HG02870 (cell line): ENCODE results near the gene FSTL5.

ENCODE experiments used
- ATAC-seq: cut with Tn5 transposase; IDR thresholded peaks from one replicate; pipeline ENCODE4 v1.9.1; 2021; ENCODE audit warnings: mild to moderate bottlenecking, moderate library complexity; ENCODE audit not compliant: unreplicated experiment

FSTL5 gene

DNA sequence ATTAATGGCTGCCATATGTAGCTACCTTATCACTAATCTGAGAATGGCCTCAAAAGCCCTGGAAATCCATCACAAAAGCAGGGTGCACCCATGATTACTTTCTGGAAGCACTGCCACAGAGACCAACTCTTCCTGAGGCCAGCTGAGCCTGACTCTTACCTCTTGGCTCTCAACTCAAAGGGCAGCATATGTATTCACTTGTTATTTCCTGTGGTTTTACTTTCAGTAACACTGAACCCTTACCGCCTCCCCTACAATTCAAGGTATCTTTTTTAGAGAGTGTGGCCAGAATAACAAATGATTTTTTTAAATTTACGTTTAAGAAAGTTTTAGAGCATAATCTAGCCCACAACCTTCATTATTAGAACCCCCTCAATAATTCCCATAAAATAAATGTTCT, 434.9 kb downstream of the FSTL5 start:
- ATAC-seq: no peak

GRCh38 chr4:161721947-161722346, 441.9 kb downstream of the FSTL5 start:
- ATAC-seq: no peak

DNA sequence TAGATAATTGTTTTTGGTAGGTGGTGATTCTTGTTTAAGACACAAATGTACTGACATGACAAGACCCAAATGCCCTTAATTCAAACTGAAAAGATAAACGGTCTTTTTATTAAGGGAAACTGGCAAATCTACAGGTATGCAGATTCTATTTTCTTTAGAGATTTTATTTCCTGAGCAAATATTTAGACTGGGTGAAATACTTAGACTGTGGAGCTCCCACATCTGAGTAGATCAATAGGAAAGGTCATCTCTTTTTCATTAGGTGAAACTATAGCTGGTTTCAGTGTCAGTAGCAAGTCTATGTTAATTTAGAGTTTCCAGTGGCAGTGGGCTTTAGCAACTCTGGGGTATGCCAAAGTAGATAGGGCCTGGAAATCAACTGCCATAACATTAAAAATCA, 446.7 kb downstream of the FSTL5 start:
- ATAC-seq: no peak

- no peak for ATAC-seq
These were observed 448.9 kb downstream of the FSTL5 start for GRCh38 chr4:161714931-161715330.

- no peak for ATAC-seq
These were observed 449.6 kb downstream of the FSTL5 start for GRCh38 chr4:161714022-161714751.

DNA sequence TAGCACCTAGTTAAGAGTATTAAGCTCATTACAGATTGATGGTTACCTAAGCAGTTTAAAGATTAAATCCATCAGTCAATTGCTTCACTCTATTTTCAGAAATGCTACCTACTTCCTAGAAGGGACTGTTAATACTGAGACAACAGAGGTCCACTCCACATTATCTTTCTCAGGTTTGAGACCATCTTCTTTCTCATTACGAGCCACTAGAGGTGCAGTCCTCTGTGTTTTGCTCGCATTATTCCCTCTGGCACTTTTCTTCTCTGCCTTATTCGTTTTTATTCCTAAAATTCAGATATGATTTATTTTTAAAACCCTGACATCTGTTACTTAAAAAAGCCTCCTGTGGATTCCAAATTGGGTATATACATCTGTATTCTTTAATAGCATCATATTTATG, 459.1 kb downstream of the FSTL5 start:
- no peak for ATAC-seq

DNA sequence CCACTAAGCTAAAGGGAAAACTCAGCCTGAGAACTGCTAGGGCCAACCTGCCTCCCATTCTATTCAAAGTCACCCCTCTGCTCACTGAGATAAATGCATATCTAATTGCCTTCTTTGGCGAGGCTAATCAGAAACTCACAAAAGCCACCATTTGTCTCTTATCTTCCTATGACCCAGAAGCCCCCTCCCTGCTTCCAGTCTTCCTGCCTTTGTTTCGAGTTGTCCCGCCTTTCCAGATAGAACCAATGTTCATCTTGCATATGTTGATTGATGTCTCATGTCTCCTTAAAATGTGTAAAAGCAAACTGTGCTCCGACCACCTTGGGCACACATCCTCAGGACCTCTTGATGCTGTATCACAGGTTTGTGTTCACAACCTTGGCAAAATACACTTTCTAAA, 459.8 kb downstream of the FSTL5 start:
- no peak for ATAC-seq

DNA sequence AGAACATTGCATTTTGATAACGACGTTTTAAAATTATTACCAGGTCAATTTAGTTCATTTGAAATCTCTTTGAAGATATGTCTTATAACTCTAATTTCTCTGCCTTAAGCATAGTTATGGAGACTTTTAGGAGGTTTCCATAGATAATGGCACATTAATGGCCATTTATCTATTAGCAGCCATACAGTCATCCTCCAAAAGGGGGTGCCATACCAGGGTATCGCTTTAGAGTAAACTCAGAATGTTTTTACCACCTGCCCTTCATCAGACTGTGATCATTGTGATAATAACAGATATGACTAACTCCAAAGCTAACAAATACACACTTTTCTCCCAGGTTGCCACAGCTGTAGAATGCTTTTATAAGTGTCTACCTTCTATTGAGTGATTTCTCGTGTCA, 461.5 kb downstream of the FSTL5 start:
- no peak for ATAC-seq

DNA sequence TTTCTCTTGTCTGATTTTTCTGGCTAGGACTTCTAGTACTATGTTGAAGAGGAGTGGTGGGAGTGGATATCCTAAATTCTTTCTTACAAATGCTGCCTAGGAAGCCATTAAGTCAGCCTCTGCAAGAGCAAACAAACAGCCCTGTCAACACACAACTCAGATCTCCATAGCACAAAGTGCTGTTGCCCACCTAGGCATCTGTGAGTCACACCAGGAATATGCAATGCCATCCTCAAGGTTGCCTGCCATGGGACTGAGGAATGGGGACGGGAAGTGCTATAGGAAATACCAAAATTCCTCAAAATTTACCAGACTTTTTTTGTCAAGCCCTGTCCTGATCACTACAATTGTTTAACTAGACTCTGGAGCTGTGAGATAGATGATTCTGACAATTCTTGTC, 466.9 kb downstream of the FSTL5 start:
- no peak for ATAC-seq

- ATAC-seq: no peak
These were observed 483.7 kb downstream of the FSTL5 start for GRCh38 chr4:161680146-161680545.

GRCh38 chr4:161664740-161665139, 499.1 kb downstream of the FSTL5 start:
- no peak for ATAC-seq

- ATAC-seq: no peak
These were observed 500.0 kb downstream of the FSTL5 start for GRCh38 chr4:161663844-161664243.

DNA sequence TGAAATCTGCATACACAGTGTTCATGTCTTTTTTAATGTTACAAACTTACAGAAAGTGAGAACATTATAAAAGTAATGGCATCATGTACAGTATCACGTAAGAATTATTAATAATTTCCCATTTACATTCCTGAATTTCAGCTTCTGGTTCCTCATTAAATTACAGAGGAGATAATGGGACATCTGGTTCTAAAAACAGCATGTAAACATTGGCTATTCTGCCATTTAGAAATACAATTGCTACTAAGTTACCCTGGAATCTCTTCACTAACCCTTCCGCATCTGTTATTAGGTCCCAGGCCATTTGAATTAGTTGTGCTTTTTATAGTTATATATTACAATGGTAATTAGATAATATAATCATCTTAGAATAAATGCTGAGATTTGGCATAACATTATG, 505.1 kb downstream of the FSTL5 start:
- ATAC-seq: no peak

- no peak for ATAC-seq
These were observed 506.2 kb downstream of the FSTL5 start for GRCh38 chr4:161657616-161658015.

GRCh38 chr4:161656594-161656993, 507.2 kb downstream of the FSTL5 start:
- ATAC-seq: no peak

GRCh38 chr4:161655148-161655547, 508.7 kb downstream of the FSTL5 start:
- ATAC-seq: no peak

DNA sequence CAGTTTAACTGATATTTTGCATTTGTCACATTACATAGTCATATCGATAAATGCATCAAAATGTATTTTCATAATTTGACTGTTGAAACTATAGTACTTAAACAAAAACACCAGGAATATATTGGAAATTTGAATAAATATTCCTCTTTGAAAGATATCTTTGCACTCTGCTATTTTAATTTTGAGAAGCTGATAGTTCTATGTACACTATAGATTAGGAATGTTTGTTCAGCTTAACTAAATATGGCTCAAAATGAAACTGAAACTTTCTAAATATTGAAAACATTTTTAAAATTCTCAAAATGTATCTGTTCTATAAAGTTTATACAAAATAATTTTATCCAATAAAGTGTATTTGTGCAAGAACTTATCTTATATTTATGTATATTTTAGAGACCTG, 510.1 kb downstream of the FSTL5 start:
- ATAC-seq: no peak

DNA sequence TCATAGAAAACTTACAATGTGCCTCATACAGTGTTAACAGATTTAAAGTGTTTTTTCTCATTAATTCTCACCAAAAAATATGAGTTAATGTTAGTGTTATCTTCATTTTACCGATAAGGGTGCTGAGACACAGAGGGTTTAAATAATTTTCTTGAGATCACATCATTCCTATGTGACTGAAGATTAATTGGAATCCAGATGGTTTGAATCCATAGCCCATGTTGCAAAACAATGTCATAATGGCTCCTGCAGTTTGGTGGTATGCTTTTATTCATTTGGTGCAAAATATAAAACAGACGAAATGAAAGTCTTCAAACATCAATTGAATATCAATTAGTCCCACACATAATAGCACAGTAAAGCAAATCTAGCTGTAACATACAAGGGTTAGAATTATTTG, 512.2 kb downstream of the FSTL5 start:
- no peak for ATAC-seq

DNA sequence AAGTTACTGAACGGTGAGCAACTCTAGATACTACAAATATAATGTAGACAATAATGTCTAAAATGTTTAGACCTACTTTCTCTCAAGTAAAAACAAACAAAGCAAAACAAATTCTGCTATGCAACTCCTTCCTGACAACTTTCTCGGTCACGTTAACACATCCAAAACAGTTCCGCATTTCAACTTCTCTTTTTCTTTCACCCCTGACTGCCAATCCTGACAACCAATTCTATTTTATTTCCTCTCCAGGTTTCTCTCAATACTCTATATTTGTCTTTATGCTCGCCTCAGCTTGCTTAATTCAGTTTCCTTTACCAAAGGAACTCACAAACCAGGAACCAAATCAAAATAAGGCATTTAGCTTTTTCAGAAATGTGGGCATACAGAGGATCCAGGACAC, 513.0 kb downstream of the FSTL5 start:
- ATAC-seq: no peak

- no peak for ATAC-seq
These were observed 516.0 kb downstream of the FSTL5 start for GRCh38 chr4:161647757-161648156.

DNA sequence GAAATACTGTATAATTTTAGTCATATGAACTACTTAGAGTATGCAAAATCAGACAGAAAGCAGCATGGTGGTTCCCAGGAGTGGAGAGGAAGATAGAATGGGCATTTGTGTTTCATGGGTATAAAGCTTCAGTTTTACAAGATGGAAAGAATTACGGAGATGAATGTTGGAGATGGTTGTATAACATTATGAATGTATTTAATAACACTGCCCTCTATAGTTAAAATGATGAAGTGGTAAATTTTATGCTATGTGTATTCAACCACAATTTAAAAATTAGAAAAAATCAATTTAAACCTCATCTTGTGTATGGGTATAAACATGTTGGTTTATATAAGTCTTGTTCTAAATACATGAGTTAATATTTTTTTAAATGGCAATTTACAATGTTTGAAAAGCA, 521.1 kb downstream of the FSTL5 start:
- no peak for ATAC-seq

GRCh38 chr4:161629694-161630441, 533.9 kb downstream of the FSTL5 start:
- ATAC-seq: no peak
